Mucosa of stomach (tissue), 1 donor: ENCODE measurements around the gene NPR2.

Source experiments
- H3K27me3 ChIP-seq: one replicate; pipeline ENCODE4 v1.7.0; 2013; ENCODE audit warnings: mild to moderate bottlenecking, low read length; ENCODE audit not compliant: control insufficient read depth, insufficient read depth
- H3K36me3 ChIP-seq: one replicate; pipeline ENCODE4 v1.7.0; 2013; ENCODE audit warnings: low read length; ENCODE audit not compliant: control insufficient read depth, insufficient read depth
- H3K4me1 ChIP-seq: one replicate; pipeline ENCODE4 v1.7.0; 2013; ENCODE audit warnings: mild to moderate bottlenecking, low read length; ENCODE audit not compliant: control insufficient read depth, insufficient read depth
- H3K4me3 ChIP-seq: one replicate; pipeline ENCODE4 v1.7.0; 2013; ENCODE audit warnings: low read length
- H3K9ac ChIP-seq: one replicate; pipeline ENCODE4 v1.7.0; 2013; ENCODE audit warnings: mild to moderate bottlenecking, low read length, moderate library complexity
- H3K9me3 ChIP-seq: one replicate; pipeline ENCODE4 v1.7.0; 2013; ENCODE audit warnings: mild to moderate bottlenecking, low read length, moderate library complexity; ENCODE audit not compliant: control insufficient read depth
- donor health status: Pancreatic carcinoma.

NPR2 gene

GRCh38 chr9:35828716-35829083 lies 37.3 kb downstream of the NPR2 start, which contains the start of gene FAM221B:
Gene FAM221B (minus strand): TSS chr9:35828732. CDS start chr9:35826161, 2,571 bp downstream.
- Histone ChIP-seq H3K9ac (peak within 1 kb of the TSS; percentile 90), H3K9me3 (no peaks in the 10 kb centered on the region), H3K4me1 (peaks cover 43% of the 10 kb centered on the region), H3K36me3 (no peaks in the 10 kb centered on the region), H3K27me3 (no peaks in the 10 kb centered on the region), H3K4me3 (peak within 1 kb of the TSS; percentile 65)

DNA sequence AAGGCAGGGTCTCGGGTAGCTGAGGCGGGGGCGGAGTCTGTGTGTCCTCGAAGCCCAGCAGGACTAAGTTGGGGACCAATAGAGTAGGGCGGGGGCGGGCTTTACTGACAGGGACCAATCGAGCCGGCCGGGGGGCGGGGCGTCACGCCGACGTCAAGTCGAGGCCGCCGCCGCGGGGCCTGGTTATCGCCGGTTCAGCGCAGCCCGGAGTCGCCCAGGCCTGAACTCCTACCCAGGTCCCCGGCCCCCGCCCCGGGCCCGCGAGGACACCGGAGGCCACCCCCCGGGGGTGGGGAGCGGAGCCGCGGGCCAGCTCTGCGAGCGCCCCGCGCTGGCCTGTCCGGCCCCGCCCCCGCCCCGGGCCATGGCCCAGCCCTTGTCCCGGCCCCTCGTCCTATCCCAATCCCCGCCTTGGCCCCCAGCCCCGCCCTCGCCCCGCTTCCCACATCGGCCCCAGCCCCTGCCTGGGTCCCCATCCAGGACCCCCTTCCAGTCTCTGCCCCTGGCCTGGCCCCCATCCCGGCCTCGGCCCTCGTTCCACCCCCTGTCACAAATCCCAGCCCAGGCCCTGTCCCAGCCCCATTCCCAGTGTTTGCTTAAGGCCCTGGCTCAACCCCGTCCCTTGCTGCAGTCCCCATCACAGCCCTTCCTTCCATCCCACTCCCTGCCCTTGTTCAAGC lies 37.8 kb downstream of the NPR2 start, which contains the start of gene TMEM8B:
Gene TMEM8B, plus strand, starts transcription at position 145 of the 680 bp plus-strand sequence. Its CDS starts 220 bp downstream, at position 365.
- Histone ChIP-seq H3K4me1 (peaks cover 48% of the 10 kb centered on the region), H3K27me3 (no peaks in the 10 kb centered on the region), H3K36me3 (no peaks in the 10 kb centered on the region), H3K9ac (peak within 1 kb of the TSS; percentile 90), H3K4me3 (peak within 1 kb of the TSS; percentile 65), H3K9me3 (no peaks in the 10 kb centered on the region)

GRCh38 chr9:35829764-35830096 lies 38.3 kb downstream of the NPR2 start:
- Histone ChIP-seq H3K4me3 (peak overlapping the region; percentile 38), H3K27me3 (no peaks in the 10 kb centered on the region), H3K9me3 (no peaks in the 10 kb centered on the region), H3K9ac (peak overlapping the region; percentile 90), H3K4me1 (peaks cover 53% of the 10 kb centered on the region), H3K36me3 (no peaks in the 10 kb centered on the region)

DNA sequence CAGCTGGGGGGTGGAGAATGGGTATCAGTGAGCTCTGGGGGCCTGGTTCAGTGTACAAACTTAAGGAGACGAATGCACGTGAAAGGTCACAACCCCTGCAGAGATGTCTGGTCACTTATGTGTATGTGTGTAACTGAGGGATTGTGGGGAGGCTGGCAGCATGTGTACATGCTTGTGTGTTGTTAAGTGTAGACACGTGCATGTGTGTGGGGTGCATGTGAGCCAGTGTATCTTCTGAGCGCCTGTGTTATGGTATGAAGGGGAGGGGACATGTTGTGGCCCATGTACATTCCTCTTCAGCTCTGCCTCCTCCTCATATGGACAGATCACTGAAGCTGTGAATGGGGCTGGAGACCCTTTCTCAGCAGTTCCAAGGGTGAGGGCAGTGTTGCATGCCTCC lies 39.6 kb downstream of the NPR2 start:
- Histone ChIP-seq H3K4me3 (no peak overlapping the region), H3K9ac (no peak overlapping the region)

GRCh38 chr9:35832814-35833213 lies 41.4 kb downstream of the NPR2 start:
- Histone ChIP-seq H3K4me1 (peaks cover 58% of the 10 kb centered on the region), H3K9me3 (no peaks in the 10 kb centered on the region), H3K27me3 (no peaks in the 10 kb centered on the region), H3K36me3 (no peaks in the 10 kb centered on the region), H3K9ac (peak overlapping the region; percentile 57), H3K4me3 (no peak overlapping the region)

More for the DNA sequence above, 39.6 kb downstream of the NPR2 start:
- Histone ChIP-seq H3K36me3 (no peaks in the 10 kb centered on the region), H3K9me3 (no peaks in the 10 kb centered on the region), H3K27me3 (no peaks in the 10 kb centered on the region), H3K4me1 (peaks cover 63% of the 10 kb centered on the region)

GRCh38 chr9:35834260-35835215 lies 43.1 kb downstream of the NPR2 start:
- Histone ChIP-seq H3K4me1 (peaks cover 51% of the 10 kb centered on the region), H3K9me3 (no peaks in the 10 kb centered on the region), H3K9ac (peak overlapping the region; percentile 57), H3K4me3 (no peak overlapping the region), H3K36me3 (no peaks in the 10 kb centered on the region), H3K27me3 (no peaks in the 10 kb centered on the region)

DNA sequence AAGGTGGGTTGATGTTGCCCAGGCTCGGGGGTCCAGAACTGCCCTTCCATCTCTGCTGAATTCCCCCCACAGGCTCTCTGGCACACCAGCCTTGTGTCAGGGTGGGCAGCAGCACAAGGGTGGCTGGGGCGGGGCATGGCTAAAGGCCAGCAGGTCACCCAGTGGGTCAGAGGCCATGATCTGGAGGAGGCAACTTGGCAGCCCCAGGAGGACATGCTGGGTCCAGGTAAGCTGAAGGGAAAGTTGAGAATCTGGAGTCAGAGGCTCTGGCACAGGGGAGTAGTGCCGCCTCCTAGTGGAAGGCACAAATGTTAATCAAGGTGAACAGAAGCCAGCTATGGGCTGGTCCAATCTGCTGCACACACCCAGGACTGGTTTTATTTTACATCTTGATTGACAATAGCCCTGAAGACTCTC lies 43.8 kb downstream of the NPR2 start:
- no peaks in the 10 kb centered on the region for H3K27me3 ChIP-seq
- H3K9me3 ChIP-seq = no peaks in the 10 kb centered on the region
- H3K4me1 ChIP-seq = peaks cover 44% of the 10 kb centered on the region
- H3K36me3 ChIP-seq = no peaks in the 10 kb centered on the region
- H3K4me3 ChIP-seq = no peak overlapping the region
- no peak overlapping the region for H3K9ac ChIP-seq

GRCh38 chr9:35835766-35836165 lies 44.4 kb downstream of the NPR2 start:
- no peaks in the 10 kb centered on the region for H3K9me3 ChIP-seq
- H3K36me3 ChIP-seq = no peaks in the 10 kb centered on the region
- peaks cover 43% of the 10 kb centered on the region for H3K4me1 ChIP-seq
- H3K9ac ChIP-seq = no peak overlapping the region
- no peaks in the 10 kb centered on the region for H3K27me3 ChIP-seq
- no peak overlapping the region for H3K4me3 ChIP-seq

DNA sequence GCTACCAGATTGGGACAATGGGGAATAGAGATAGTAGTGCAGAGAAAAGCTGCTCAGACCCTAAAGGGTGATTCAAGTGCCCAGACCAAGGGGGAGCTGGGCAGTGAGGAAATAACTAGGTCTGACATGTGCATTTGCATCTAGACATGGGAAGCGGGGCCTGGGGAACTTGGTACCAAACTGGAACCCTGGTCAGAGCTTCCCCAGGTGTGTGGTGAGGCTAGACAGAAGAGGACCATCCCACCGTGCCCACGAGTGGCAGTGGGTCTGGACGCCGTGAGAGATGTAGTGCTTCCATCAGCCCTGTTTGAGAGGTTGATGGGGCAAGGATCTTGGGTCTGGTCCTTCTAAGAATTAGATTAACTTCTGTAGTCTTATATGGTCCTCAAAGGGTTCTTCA lies 45.2 kb downstream of the NPR2 start:
- Histone ChIP-seq H3K9me3 (no peaks in the 10 kb centered on the region), H3K9ac (no peak overlapping the region), H3K27me3 (no peaks in the 10 kb centered on the region), H3K4me1 (peaks cover 43% of the 10 kb centered on the region), H3K36me3 (no peaks in the 10 kb centered on the region), H3K4me3 (no peak overlapping the region)

GRCh38 chr9:35839926-35840325 lies 48.5 kb downstream of the NPR2 start:
- Histone ChIP-seq H3K4me3 (no peak overlapping the region), H3K4me1 (peaks cover 33% of the 10 kb centered on the region), H3K36me3 (no peaks in the 10 kb centered on the region), H3K9me3 (no peaks in the 10 kb centered on the region), H3K9ac (no peak overlapping the region), H3K27me3 (no peaks in the 10 kb centered on the region)

GRCh38 chr9:35840881-35841644 lies 49.7 kb downstream of the NPR2 start:
- no peaks in the 10 kb centered on the region for H3K36me3 ChIP-seq
- no peaks in the 10 kb centered on the region for H3K27me3 ChIP-seq
- no peak overlapping the region for H3K9ac ChIP-seq
- H3K4me1 ChIP-seq = peaks cover 33% of the 10 kb centered on the region
- no peak overlapping the region for H3K4me3 ChIP-seq
- no peaks in the 10 kb centered on the region for H3K9me3 ChIP-seq

- no peak overlapping the region for H3K4me3 ChIP-seq
- H3K36me3 ChIP-seq = no peaks in the 10 kb centered on the region
- H3K4me1 ChIP-seq = peaks cover 33% of the 10 kb centered on the region
- H3K9me3 ChIP-seq = no peaks in the 10 kb centered on the region
- H3K9ac ChIP-seq = no peak overlapping the region
- H3K27me3 ChIP-seq = no peaks in the 10 kb centered on the region
Observed at GRCh38 chr9:35841645-35841900, 50.2 kb downstream of the NPR2 start.
